ENCODE measurements around the gene ARID1B. TPM values are rescaled to one million over a fixed set of nuclear protein-coding genes. Genes with fewer than 3 reads are reported as not detected.

Gene ARID1B
- total RNA-seq, 1 donor from 2014 or later: 75.4 TPM

GRCh38 chr6:156740604-156741003 lies 36.6 kb upstream of the ARID1B start:
- H3K4me3 Mint-ChIP-seq (ENCODE audit: unreplicated experiment): no peak overlapping the region
- H3K9me3 ChIP-seq (ENCODE audit: insufficient read depth, low read depth, low read length): no peaks in the 10 kb centered on the region
- H3K9me3 Mint-ChIP-seq (ENCODE audit: unreplicated experiment): peaks cover 6% of the 10 kb centered on the region
- FAIRE-seq: no peak
- no peak overlapping the region for H3K9ac ChIP-seq (ENCODE audit: low read length)
- no peaks in the 10 kb centered on the region for H3K36me3 ChIP-seq (ENCODE audit: insufficient read depth, low read length)
- H4K20me1 ChIP-seq (ENCODE audit: insufficient read depth, low read length): no peaks in the 10 kb centered on the region
- no peaks in the 10 kb centered on the region for H3K79me2 ChIP-seq (ENCODE audit: insufficient read depth, low read length)
- no peak overlapping the region for H3K27ac Mint-ChIP-seq (ENCODE audit: unreplicated experiment)
- H3K27ac ChIP-seq (ENCODE audit: low read depth, low read length): no peak overlapping the region
- no peaks in the 10 kb centered on the region for H3K27me3 Mint-ChIP-seq (ENCODE audit: low read depth, unreplicated experiment)
- no peaks in the 10 kb centered on the region for H3K36me3 Mint-ChIP-seq (ENCODE audit: low read depth, unreplicated experiment)
- no peak overlapping the region for H3K4me2 ChIP-seq (ENCODE audit: low read length)
- TF ChIP-seq CTCF (IDR thresholded peaks at IDR 0.05; ENCODE audit: insufficient read depth, low read depth, low read length): no peak
- no peak for TF ChIP-seq EZH2 (IDR thresholded peaks at IDR 0.05; ENCODE audit: insufficient read depth, low read length)
- H3K4me3 ChIP-seq (ENCODE audit: insufficient read depth, low read depth, low read length): no peak overlapping the region
- H3K4me1 Mint-ChIP-seq (ENCODE audit: low read depth, unreplicated experiment): no peaks in the 10 kb centered on the region
- no peak overlapping the region for H2AFZ ChIP-seq (ENCODE audit: low read depth, low read length)
- H3K27me3 ChIP-seq (ENCODE audit: insufficient read depth, low read length): no peaks in the 10 kb centered on the region
- H3K4me1 ChIP-seq (ENCODE audit: insufficient read depth, low read length): no peaks in the 10 kb centered on the region
- no peak for DNase-seq (ENCODE audit: low read depth)

- DNase-seq (ENCODE audit: low read depth) (no peak), FAIRE-seq (no peak)
- Mint-ChIP-seq H3K27ac (ENCODE audit: unreplicated experiment) (no peak overlapping the region), H3K4me3 (ENCODE audit: unreplicated experiment) (no peak overlapping the region), H3K36me3 (ENCODE audit: low read depth, unreplicated experiment) (no peaks in the 10 kb centered on the region), H3K9me3 (ENCODE audit: unreplicated experiment) (peaks cover 6% of the 10 kb centered on the region), H3K4me1 (ENCODE audit: low read depth, unreplicated experiment) (no peaks in the 10 kb centered on the region), H3K27me3 (ENCODE audit: low read depth, unreplicated experiment) (no peaks in the 10 kb centered on the region)
- H3K4me3 ChIP-seq (ENCODE audit: insufficient read depth, low read depth, low read length): no peak overlapping the region
- no peak overlapping the region for H3K9ac ChIP-seq (ENCODE audit: low read length)
- H3K4me2 ChIP-seq (ENCODE audit: low read length): no peak overlapping the region
- H3K4me1 ChIP-seq (ENCODE audit: insufficient read depth, low read length): no peaks in the 10 kb centered on the region
- H3K9me3 ChIP-seq (ENCODE audit: insufficient read depth, low read depth, low read length): no peaks in the 10 kb centered on the region
- no peaks in the 10 kb centered on the region for H3K79me2 ChIP-seq (ENCODE audit: insufficient read depth, low read length)
- H3K27ac ChIP-seq (ENCODE audit: low read depth, low read length): no peak overlapping the region
- H2AFZ ChIP-seq (ENCODE audit: low read depth, low read length): no peak overlapping the region
- no peaks in the 10 kb centered on the region for H3K36me3 ChIP-seq (ENCODE audit: insufficient read depth, low read length)
- no peaks in the 10 kb centered on the region for H3K27me3 ChIP-seq (ENCODE audit: insufficient read depth, low read length)
- TF ChIP-seq EZH2 (IDR thresholded peaks at IDR 0.05; ENCODE audit: insufficient read depth, low read length): no peak
- TF ChIP-seq CTCF (IDR thresholded peaks at IDR 0.05; ENCODE audit: insufficient read depth, low read depth, low read length): no peak
- H4K20me1 ChIP-seq (ENCODE audit: insufficient read depth, low read length): no peaks in the 10 kb centered on the region
Measured at GRCh38 chr6:156741287-156742073, 35.7 kb upstream of the ARID1B start.

- Mint-ChIP-seq H3K27ac (ENCODE audit: unreplicated experiment) (no peak overlapping the region), H3K9me3 (ENCODE audit: unreplicated experiment) (no peaks in the 10 kb centered on the region), H3K27me3 (ENCODE audit: low read depth, unreplicated experiment) (no peaks in the 10 kb centered on the region), H3K4me1 (ENCODE audit: low read depth, unreplicated experiment) (no peaks in the 10 kb centered on the region), H3K36me3 (ENCODE audit: low read depth, unreplicated experiment) (no peaks in the 10 kb centered on the region), H3K4me3 (ENCODE audit: unreplicated experiment) (no peak overlapping the region)
- TF ChIP-seq EZH2 (IDR thresholded peaks at IDR 0.05; ENCODE audit: insufficient read depth, low read length) (no peak), CTCF (IDR thresholded peaks at IDR 0.05; ENCODE audit: insufficient read depth, low read depth, low read length) (no peak)
- no peak overlapping the region for H3K9ac ChIP-seq (ENCODE audit: low read length)
- H3K4me2 ChIP-seq (ENCODE audit: low read length): no peak overlapping the region
- DNase-seq (ENCODE audit: low read depth) (no peak), FAIRE-seq (no peak)
- H4K20me1 ChIP-seq (ENCODE audit: insufficient read depth, low read length): no peaks in the 10 kb centered on the region
- no peak overlapping the region for H3K27ac ChIP-seq (ENCODE audit: low read depth, low read length)
- no peaks in the 10 kb centered on the region for H3K79me2 ChIP-seq (ENCODE audit: insufficient read depth, low read length)
- no peaks in the 10 kb centered on the region for H3K36me3 ChIP-seq (ENCODE audit: insufficient read depth, low read length)
- H3K4me3 ChIP-seq (ENCODE audit: insufficient read depth, low read depth, low read length): no peak overlapping the region
- no peak overlapping the region for H2AFZ ChIP-seq (ENCODE audit: low read depth, low read length)
- H3K4me1 ChIP-seq (ENCODE audit: insufficient read depth, low read length): no peaks in the 10 kb centered on the region
- no peaks in the 10 kb centered on the region for H3K9me3 ChIP-seq (ENCODE audit: insufficient read depth, low read depth, low read length)
- no peaks in the 10 kb centered on the region for H3K27me3 ChIP-seq (ENCODE audit: insufficient read depth, low read length)
Measured at GRCh38 chr6:156747715-156748114, 29.5 kb upstream of the ARID1B start.

All from astrocyte (in vitro differentiated cells and primary cell).